Measurements from ENCODE around the gene FOXI1.

Gene FOXI1

GRCh38 chr5:170113522-170113900, 7.8 kb downstream of the FOXI1 start:
- TF ChIP-seq POLR2AphosphoS5 (IDR thresholded peaks at IDR 0.05; ENCODE audit: low read depth, low read length): no peak

GRCh38 chr5:170114271-170114670, 8.6 kb downstream of the FOXI1 start:
- TF ChIP-seq SIN3A (IDR thresholded peaks at IDR 0.05; ENCODE audit: borderline replicate concordance, insufficient read depth, low read length) (no peak), TAF1 (IDR thresholded peaks at IDR 0.05; ENCODE audit: borderline replicate concordance, insufficient read depth, low read length) (no peak), REST (IDR thresholded peaks at IDR 0.05; ENCODE audit: insufficient read depth in 1 of 2, low read depth in 2 of 2, low read length in 2 of 2) (no peak), POLR2AphosphoS5 (IDR thresholded peaks at IDR 0.05; ENCODE audit: low read depth, low read length) (no peak), FOXP2 (optimal IDR thresholded peaks at IDR 0.05; ENCODE audit: borderline replicate concordance, extremely low read depth, extremely low read length, insufficient read depth) (no peak)

DNA sequence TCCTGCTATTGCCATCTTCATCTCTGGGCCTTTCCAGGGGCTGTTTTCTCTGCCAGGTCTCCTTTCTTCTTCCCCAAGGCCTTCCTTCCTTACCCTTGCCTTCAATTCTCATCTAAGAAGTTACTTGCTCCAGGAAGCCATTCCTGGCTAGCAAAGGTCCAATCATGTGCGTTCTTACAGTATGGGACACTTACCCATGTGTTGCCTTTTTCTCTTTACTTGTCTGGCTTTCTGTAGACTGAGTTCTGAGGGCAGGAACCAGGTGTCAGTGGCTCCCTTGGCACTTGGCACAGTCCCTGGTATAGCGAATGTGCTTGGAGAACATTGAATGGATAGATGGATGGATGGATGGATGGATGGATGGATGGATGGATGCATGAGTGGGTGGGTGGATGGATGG, 10.2 kb downstream of the FOXI1 start:
- TF ChIP-seq SIN3A (IDR thresholded peaks at IDR 0.05; ENCODE audit: borderline replicate concordance, insufficient read depth, low read length) (no peak), REST (IDR thresholded peaks at IDR 0.05; ENCODE audit: insufficient read depth in 1 of 2, low read depth in 2 of 2, low read length in 2 of 2) (no peak), FOXP2 (optimal IDR thresholded peaks at IDR 0.05; ENCODE audit: borderline replicate concordance, extremely low read depth, extremely low read length, insufficient read depth) (no peak), POLR2AphosphoS5 (IDR thresholded peaks at IDR 0.05; ENCODE audit: low read depth, low read length) (no peak), TAF1 (IDR thresholded peaks at IDR 0.05; ENCODE audit: borderline replicate concordance, insufficient read depth, low read length) (no peak)

- no peak for TF ChIP-seq POLR2AphosphoS5 (IDR thresholded peaks at IDR 0.05; ENCODE audit: low read depth, low read length)
- TF ChIP-seq FOXP2 (optimal IDR thresholded peaks at IDR 0.05; ENCODE audit: borderline replicate concordance, extremely low read depth, extremely low read length, insufficient read depth): no peak
- no peak for TF ChIP-seq TAF1 (IDR thresholded peaks at IDR 0.05; ENCODE audit: borderline replicate concordance, insufficient read depth, low read length)
- TF ChIP-seq SIN3A (IDR thresholded peaks at IDR 0.05; ENCODE audit: borderline replicate concordance, insufficient read depth, low read length): no peak
- no peak for TF ChIP-seq REST (IDR thresholded peaks at IDR 0.05; ENCODE audit: insufficient read depth in 1 of 2, low read depth in 2 of 2, low read length in 2 of 2)
Measured at GRCh38 chr5:170117736-170118135, 12.0 kb downstream of the FOXI1 start.

GRCh38 chr5:170120576-170120975, 14.9 kb downstream of the FOXI1 start:
- no peak for TF ChIP-seq REST (IDR thresholded peaks at IDR 0.05; ENCODE audit: insufficient read depth in 1 of 2, low read depth in 2 of 2, low read length in 2 of 2)
- TF ChIP-seq FOXP2 (optimal IDR thresholded peaks at IDR 0.05; ENCODE audit: borderline replicate concordance, extremely low read depth, extremely low read length, insufficient read depth): no peak
- no peak for TF ChIP-seq POLR2AphosphoS5 (IDR thresholded peaks at IDR 0.05; ENCODE audit: low read depth, low read length)
- no peak for TF ChIP-seq TAF1 (IDR thresholded peaks at IDR 0.05; ENCODE audit: borderline replicate concordance, insufficient read depth, low read length)
- TF ChIP-seq SIN3A (IDR thresholded peaks at IDR 0.05; ENCODE audit: borderline replicate concordance, insufficient read depth, low read length): no peak
